ENCODE measurements around the gene RNF214. TPM values are rescaled to one million over a fixed set of nuclear protein-coding genes. Genes with fewer than 3 reads are reported as not detected.

Gene RNF214
- total and polyA plus RNA-seq, 2 of the 13 experiments (the other 11 are each of a cell fraction or from before 2014, with no cell fraction given) = 10.7 to 12.6 TPM

GRCh38 chr11:117315285-117316196 is 83.1 kb downstream of the RNF214 start (continued):
- no peak for TF ChIP-seq ZNF557 (CRISPR knock-in tag; IDR thresholded peaks at IDR 0.05)
- no peak for TF ChIP-seq ZFP1 (CRISPR knock-in tag; IDR thresholded peaks at IDR 0.05)
- TF ChIP-seq ZUFSP (CRISPR knock-in tag; IDR thresholded peaks at IDR 0.05; ENCODE audit: borderline replicate concordance) = no peak
- no peak for TF ChIP-seq ZNF850 (CRISPR knock-in tag; conservative IDR thresholded peaks at IDR 0.05)
- 0 out of 2 replicates have a peak, but pooled peaks have one; percentile 43 for TF ChIP-seq IRX3 (CRISPR knock-in tag; IDR thresholded peaks at IDR 0.05; ENCODE audit: borderline replicate concordance, low read depth)
- TF ChIP-seq SAP130 (CRISPR knock-in tag; IDR thresholded peaks at IDR 0.05; ENCODE audit: low read depth) = 0 out of 2 replicates have a peak, but pooled peaks have one; percentile 1
- no peak for TF ChIP-seq STAG1 (CRISPR knock-in tag; IDR thresholded peaks at IDR 0.05)
- no peak for TF ChIP-seq WIZ (CRISPR knock-in tag; IDR thresholded peaks at IDR 0.05)
- TF ChIP-seq RFX1 (IDR thresholded peaks at IDR 0.05) = no peak
- no peak for TF ChIP-seq NR2F1 (CRISPR knock-in tag; IDR thresholded peaks at IDR 0.05)
- TF ChIP-seq ZNF781 (CRISPR knock-in tag; IDR thresholded peaks at IDR 0.05; ENCODE audit: borderline replicate concordance, not compliant biosample characterization) = no peak
- 0 out of 2 replicates have a peak, but pooled peaks have one; percentile 49 for TF ChIP-seq CHCHD3 (CRISPR knock-in tag; IDR thresholded peaks at IDR 0.05)
- TF ChIP-seq DMAP1 (CRISPR knock-in tag; IDR thresholded peaks at IDR 0.05) = no peak
- TF ChIP-seq THRA (CRISPR knock-in tag; IDR thresholded peaks at IDR 0.05; ENCODE audit: borderline replicate concordance) = no peak
- TF ChIP-seq PATZ1 (CRISPR knock-in tag; IDR thresholded peaks at IDR 0.05) = peak; percentile 24; the same call in 1 of the 2 replicates
- peak; percentile 30; the same call in 1 of the 2 replicates for TF ChIP-seq ZNF687 (CRISPR knock-in tag; IDR thresholded peaks at IDR 0.05)
- TF ChIP-seq AGO2 (optimal IDR thresholded peaks at IDR 0.05; ENCODE audit: low read depth, low read length) = no peak

Data from HepG2 (cell line).